HG03378 (cell line): ENCODE results near the gene COX17.
"Not testable (repeated sequence)": the region's sequence is repeated elsewhere in the genome, so short reads cannot be mapped to it uniquely, and the experiment has no call there.

Source experiments
- ATAC-seq: cut with Tn5 transposase; IDR thresholded peaks from one replicate; pipeline ENCODE4 v1.9.1; 2021; ENCODE audit warnings: mild to moderate bottlenecking, moderate library complexity; ENCODE audit not compliant: unreplicated experiment

The COX17 gene, protein sequence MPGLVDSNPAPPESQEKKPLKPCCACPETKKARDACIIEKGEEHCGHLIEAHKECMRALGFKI

DNA sequence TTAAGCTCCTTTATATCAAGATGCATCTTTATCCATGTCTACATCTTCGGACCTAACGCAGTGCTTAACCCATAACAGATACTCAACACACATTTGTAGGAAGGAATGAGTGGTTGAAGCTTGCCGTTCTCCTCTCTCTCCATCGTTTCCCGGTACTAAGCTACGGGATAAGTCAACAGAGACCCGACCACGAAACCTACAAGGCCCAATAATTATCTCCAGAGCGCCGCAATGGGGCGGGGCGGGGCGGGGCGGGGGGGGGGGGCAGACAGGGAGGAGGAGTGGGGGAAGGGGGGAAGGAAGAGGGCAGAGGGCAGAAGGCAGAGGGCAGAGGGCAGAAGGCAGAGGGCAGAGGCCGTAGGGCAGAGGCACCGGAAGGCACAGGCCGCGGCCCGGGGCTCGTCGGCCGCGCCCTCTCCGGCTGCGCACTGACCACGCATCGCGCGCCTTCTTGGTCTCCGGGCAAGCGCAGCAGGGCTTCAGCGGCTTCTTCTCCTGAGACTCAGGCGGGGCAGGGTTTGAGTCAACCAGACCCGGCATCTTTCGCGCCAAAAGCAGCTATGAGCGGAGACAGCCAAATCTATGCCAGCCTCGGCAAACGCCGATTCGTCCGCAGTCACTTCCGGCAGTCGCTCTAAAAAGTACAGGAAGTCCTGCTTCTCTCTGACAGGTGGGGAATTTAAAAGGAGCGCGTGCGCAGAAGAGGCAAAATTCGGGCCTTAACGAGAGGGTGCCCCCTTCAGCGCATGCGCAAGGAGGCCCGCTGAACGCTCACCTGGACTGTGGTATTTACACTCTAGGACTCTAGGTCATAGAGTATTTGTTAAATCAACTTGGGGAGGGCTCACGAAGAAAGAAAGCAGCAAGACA, at the start of gene COX17:
Gene COX17 (minus strand): TSS at position 636 of the 870 bp plus-strand sequence. CDS start 96 bp downstream, at position 540.
- peak; percentile 91 for ATAC-seq

- ATAC-seq: no peak
Observed at GRCh38 chr3:119726909-119727308, 49.7 kb upstream of the COX17 start.

GRCh38 chr3:119723022-119723421, 45.8 kb upstream of the COX17 start:
- ATAC-seq: no peak

- ATAC-seq: no peak
Observed at GRCh38 chr3:119717520-119717919, 40.3 kb upstream of the COX17 start.

- ATAC-seq: no peak
Observed at GRCh38 chr3:119716998-119717397, 39.8 kb upstream of the COX17 start.

DNA sequence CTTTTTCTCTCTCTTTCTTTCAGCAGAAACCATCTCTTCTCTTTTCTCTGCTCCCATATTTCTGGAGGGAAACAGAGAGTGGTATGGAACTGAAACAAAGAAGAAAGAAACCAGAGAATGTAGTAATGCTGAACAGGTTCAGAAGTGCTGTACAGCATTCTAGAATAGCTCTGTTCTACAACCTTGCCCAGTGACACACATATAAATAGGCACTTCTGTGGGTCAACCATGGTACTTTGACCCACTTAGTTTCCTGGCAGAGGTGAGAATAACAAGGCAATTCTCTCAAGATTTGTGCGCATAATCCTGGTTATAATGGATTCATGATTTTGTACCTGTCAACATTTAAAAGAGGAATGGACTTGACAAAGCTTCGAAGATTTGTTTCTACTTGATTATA, 37.9 kb upstream of the COX17 start:
- no peak for ATAC-seq

- no peak for ATAC-seq
Observed at GRCh38 chr3:119703820-119704531, 26.8 kb upstream of the COX17 start.

DNA sequence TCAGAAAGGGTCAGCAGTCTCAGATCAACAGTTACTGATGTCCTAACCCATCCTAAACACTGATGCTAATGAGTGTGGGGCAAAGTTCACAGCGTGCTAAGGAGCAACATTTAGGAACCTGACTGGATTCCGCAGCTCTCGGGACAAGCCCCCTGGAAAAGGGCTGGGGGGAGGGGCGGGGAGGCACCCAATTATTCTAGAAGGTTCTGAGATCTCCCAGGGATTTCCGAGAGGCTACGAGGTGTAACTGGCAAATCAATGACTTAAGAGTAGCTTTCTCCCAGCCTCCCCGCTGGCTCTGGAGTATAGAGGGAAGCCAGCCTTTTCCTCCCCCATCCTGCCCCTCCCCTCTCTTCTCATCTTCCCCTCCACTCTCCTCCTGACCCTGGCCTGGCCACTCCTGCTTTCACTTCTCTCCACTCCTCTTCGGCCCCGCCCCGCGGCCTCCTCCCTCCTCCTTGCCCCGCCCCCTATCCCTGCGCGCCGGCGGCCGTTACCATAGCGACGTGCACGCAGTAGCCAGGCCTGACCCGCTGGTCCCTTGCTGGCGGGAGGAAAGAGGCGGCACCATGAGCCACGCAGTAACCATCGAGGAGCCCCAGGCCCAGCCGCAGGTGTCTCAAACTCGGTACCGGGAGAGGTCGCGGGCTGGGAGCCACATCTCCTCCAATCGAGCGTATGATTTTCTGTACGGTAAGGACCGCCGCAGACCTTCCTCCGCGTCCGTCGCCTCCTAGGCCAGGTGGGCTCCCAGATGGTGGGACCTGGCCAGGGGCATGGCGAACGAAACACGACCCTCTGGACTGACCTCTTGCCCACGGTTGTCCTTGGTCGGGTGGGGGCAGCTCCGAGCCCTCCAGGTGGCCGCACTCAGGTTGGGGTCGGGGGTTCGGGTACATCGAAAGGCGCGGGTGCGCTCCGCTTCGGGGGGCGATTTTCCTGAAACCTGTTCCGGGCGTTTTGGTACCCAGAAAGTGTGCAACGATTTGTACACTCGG, 25.6 kb upstream of the COX17 start, which contains the start of gene CFAP91:
Gene CFAP91 (plus strand): TSS at position 493 of the 998 bp plus-strand sequence. CDS start 77 bp downstream, at position 570.
- ATAC-seq: peak; percentile 58

- peak; percentile 0 for ATAC-seq
Observed at GRCh38 chr3:119700920-119701734, 23.9 kb upstream of the COX17 start.

DNA sequence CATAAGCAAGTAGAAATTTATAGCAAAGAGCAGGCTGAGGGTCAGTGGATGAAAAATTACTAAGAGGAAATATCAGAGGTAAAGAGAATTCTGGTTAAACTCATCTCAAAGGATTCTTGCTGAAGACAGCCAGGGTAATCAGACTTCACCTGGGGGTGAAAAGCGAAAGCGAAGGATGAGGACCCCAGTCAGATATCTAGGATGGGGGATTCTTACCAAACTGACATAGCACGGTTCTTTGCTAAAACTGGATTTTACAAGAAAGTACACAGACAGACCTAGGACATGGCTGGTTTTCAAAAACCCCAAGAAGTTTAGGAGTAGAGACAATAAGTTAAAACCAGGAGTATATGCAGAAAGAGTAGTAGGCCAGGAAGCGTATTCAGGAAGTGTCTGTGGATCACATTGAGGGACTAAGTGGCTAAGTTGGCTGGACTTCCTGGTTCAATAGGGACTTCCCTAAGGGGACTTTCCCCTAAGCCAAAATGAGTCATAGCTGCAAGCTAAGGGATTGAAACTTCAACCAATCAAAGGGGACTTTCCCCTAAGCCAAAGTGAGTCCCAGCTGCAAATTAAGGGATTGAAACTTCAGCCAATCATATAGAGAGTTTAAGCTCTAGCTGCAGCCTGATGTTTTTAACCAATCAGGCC, 23.2 kb upstream of the COX17 start:
- peak; percentile 47 for ATAC-seq

GRCh38 chr3:119697394-119697793, 20.2 kb upstream of the COX17 start:
- ATAC-seq: peak; percentile 61

GRCh38 chr3:119695480-119695879, 18.3 kb upstream of the COX17 start:
- ATAC-seq: no peak

DNA sequence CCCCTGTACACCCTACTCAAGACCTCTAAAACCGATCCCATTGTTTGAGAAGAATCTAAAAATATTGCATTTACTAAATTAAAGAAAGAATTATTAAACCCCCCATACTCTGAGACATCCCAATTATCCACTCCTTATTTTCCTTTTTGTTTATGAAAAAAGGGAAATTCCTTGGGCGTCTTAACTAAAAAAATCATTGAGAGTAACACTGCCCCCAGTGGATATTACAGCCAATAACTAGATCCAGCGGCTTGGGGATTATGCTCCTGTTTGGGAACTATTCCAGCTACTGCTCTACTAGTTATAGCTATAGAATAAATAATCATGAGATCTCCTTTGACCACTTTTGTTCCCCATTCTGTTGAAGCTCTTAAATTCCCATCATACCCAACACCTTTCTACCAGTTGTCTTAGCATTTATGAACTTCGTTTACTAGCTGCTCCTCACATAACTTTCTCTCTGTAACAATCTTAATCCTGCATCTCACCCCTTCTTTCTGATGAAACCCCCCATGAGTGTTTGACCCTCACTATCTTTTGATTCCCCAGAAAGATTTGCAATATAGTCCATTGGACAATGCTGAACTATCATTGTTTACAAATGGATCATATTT, 12.9 kb upstream of the COX17 start:
- ATAC-seq: no peak

DNA sequence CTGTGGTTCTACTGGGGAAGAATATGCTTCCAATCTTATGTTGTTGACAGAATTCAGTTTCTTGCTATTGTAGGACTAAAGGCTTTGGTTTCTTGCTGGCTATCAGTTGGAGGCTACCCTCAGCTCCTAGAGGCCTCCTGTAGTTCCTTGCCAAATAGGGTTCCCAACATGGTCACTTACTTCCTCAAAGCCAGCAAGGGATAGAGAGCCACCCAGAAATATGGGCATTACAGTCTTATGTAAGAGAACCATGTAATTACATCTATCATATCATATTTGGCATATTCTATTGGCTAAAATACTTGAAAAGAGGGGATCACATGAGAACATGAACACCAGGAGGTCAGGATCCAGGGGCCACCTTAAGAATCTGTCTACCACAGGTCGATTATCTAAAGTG, 6.2 kb upstream of the COX17 start:
- no peak for ATAC-seq

DNA sequence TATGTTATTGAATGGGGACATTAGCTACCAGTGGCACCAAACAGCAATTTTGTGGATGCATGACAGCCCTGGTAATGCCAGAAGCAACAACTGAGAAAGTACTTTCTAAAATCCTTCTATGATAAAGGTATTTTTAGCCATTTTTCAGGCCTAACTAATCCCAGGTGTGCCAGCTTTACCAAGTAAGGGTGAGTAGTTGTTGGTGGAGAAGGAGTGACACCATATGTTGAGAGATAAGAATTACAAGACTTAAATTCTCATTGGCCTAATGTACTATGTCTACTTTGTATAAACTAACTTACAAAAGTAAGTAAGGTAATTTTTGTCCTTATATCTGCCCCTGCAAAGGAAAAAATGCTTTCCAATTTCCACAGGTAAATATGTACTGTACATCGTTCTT, 4.1 kb upstream of the COX17 start:
- peak; percentile 41 for ATAC-seq

DNA sequence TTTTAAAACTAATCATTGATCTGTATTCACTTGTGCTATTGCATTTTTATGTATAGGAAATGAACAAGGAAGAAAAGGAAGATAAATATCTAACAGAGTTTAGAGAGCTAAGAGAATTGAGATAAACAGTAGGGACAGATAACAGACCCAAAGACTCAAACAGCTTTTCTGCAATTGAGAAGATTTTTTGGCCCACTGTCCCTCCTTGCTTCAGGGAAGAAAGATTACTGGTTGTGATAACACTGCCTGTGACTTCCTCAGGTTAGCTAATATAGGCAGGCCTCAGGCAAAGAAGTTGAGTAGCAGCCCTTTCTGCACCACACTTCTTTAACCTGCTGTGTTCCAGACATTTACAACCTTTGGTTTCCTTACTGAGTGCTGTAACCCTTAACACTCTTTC, 2.7 kb upstream of the COX17 start:
- ATAC-seq: no peak

DNA sequence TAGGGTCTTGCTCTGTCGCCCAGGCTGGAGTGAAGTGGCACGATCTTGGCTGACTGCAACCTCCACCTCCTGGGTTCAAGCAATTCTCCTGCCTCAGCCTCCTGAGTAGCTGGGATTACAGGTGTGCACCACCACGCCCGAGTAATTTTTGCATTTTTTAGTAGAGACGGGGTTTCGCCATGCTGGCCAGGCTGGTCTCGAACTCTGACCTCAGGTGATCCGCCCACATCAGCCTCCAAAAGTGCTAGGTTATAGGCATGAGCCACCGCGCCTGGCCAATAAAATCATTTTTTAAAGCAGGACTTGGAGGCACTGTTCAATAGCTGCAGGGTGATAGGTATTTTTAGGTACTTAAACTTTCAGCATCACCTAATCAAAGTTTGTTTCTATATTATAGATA, 1.0 kb upstream of the COX17 start:
- not testable (repeated sequence) for ATAC-seq

GRCh38 chr3:119677641-119677934, 382 bp upstream of the COX17 start:
- ATAC-seq: no peak

DNA sequence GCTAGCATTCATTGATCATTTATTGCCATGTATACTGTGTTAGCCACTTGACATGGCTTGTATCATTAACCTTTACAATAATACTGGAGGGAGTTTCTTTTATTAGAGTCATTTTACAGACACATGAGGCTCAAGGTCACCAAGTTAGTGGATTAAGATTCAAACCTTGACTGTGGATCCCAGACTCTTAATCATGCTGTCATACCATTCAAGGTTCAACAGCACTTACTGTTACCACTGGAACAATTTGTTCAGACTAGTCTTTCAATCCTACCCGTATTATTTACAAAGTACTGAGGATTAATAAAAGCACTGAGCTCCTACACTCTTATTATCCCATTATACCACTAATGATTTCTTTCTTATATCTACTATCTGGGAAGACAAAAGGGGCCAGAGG, 1.2 kb downstream of the COX17 start:
- ATAC-seq: no peak
